Measurements from ENCODE around the gene PPP2R2C. TPM values are rescaled to one million over a fixed set of nuclear protein-coding genes. Genes with fewer than 3 reads are reported as not detected.

PPP2R2C gene
- polyA plus RNA-seq, 1 of the 3 experiments (the other 2 are of a cell fraction): 0.21 TPM

DNA sequence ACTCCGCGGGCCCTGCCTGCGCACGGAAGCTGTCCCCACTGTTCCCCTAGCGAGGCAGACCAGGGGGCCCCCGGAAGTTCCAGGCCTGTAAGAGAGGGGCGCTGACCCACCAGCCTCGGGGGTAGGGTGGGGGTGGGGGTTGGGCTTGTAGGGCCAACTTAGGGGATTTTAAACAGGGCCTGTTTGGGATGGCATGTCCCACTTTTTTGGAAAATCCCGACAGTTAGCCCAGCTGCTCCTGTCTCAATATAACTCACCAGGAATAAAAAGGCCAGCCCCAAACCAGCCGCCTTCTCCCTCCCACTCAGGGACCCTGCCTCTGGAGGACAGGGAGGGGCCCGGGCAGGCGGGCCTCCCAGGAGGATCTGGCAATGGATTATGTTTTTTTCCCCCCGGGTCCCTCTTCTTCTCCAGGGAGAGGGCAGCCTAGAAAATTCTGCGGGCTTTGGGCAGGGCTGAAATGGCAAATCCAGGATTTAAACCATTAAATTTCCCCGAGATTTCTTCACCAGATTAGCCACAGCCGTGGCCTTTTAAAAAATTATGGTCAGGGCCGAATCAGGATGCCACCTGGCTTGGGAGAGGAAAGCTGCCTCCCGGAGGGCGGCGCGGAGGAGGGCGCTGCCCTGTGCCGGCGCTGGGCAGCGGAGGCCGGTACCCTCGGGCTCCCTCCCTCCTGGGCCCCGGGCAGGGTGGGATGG, 957 bp downstream of the PPP2R2C start:
- CTCF ChIA-PET: interaction anchor here (1.0 to 1.3 kb wide), 2 partner anchors 20 to 76 kb away, joined by 3 to 4 read pairs; no protein-coding TSS in a partner anchor
- peak; percentile 74 for DNase-seq
- WGBS (ENCODE audit: low lambda C conversion rate): 1% methylated on average over 9 of the region's 28 CpGs

More for the DNA sequence above, 957 bp downstream of the PPP2R2C start:
- POLR2A ChIA-PET: no interaction called here
- H3K9me3 ChIP-seq: no peaks in the 10 kb centered on the region
- H3K4me1 ChIP-seq (ENCODE audit: control insufficient read depth in 1 of 2, insufficient read depth in 2 of 2, low read depth in 1 of 2, low read length in 1 of 2): peaks cover 0 to 7% of the 10 kb centered on the region in 2 experiments; a peak in 1 of 4 replicates
- no peaks in the 10 kb centered on the region for H3K9me2 ChIP-seq
- H3K27ac ChIP-seq (ENCODE audit: low read depth in 2 of 2, low read length in 1 of 2): no peak overlapping the region; a peak in 1 of 4 replicates
- H3K4me3 ChIP-seq (ENCODE audit: low read depth in 2 of 2, low read length in 1 of 2): peak overlapping the region in 1 of 2 experiments; percentile 49; a peak in 2 of 4 replicates
- H3K4me2 ChIP-seq: peak overlapping the region; percentile 71
- H4K20me1 ChIP-seq (ENCODE audit: insufficient read depth): no peaks in the 10 kb centered on the region
- no peak for TF ChIP-seq FOXJ3 (CRISPR knock-in tag; IDR thresholded peaks at IDR 0.05)
- no peak for TF ChIP-seq TCF12 (IDR thresholded peaks at IDR 0.05)
- TF ChIP-seq SIN3A (IDR thresholded peaks at IDR 0.05; ENCODE audit: borderline replicate concordance, low read depth, low read length): no peak
- TF ChIP-seq EZH2phosphoT487 (IDR thresholded peaks at IDR 0.05; ENCODE audit: borderline replicate concordance, low read depth): no peak
- TF ChIP-seq, protein P1, sequence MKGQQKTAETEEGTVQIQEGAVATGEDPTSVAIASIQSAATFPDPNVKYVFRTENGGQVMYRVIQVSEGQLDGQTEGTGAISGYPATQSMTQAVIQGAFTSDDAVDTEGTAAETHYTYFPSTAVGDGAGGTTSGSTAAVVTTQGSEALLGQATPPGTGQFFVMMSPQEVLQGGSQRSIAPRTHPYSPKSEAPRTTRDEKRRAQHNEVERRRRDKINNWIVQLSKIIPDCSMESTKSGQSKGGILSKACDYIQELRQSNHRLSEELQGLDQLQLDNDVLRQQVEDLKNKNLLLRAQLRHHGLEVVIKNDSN (IDR thresholded peaks at IDR 0.05; ENCODE audit: borderline replicate concordance, low read depth): no peak
- TF ChIP-seq, protein P2, sequence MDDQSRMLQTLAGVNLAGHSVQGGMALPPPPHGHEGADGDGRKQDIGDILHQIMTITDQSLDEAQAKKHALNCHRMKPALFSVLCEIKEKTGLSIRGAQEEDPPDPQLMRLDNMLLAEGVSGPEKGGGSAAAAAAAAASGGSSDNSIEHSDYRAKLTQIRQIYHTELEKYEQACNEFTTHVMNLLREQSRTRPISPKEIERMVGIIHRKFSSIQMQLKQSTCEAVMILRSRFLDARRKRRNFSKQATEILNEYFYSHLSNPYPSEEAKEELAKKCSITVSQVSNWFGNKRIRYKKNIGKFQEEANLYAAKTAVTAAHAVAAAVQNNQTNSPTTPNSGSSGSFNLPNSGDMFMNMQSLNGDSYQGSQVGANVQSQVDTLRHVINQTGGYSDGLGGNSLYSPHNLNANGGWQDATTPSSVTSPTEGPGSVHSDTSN (IDR thresholded peaks at IDR 0.05): no peak
- no peak for TF ChIP-seq RFX5 (IDR thresholded peaks at IDR 0.05; ENCODE audit: low read length)
- TF ChIP-seq YY1 (IDR thresholded peaks at IDR 0.05; ENCODE audit: low read depth): no peak
- TF ChIP-seq CHD2 (IDR thresholded peaks at IDR 0.05; ENCODE audit: low read length, partially characterized antibody): no peak
- no peak for TF ChIP-seq MXI1 (IDR thresholded peaks at IDR 0.05; ENCODE audit: low read depth, low read length)
- TF ChIP-seq, protein P3, sequence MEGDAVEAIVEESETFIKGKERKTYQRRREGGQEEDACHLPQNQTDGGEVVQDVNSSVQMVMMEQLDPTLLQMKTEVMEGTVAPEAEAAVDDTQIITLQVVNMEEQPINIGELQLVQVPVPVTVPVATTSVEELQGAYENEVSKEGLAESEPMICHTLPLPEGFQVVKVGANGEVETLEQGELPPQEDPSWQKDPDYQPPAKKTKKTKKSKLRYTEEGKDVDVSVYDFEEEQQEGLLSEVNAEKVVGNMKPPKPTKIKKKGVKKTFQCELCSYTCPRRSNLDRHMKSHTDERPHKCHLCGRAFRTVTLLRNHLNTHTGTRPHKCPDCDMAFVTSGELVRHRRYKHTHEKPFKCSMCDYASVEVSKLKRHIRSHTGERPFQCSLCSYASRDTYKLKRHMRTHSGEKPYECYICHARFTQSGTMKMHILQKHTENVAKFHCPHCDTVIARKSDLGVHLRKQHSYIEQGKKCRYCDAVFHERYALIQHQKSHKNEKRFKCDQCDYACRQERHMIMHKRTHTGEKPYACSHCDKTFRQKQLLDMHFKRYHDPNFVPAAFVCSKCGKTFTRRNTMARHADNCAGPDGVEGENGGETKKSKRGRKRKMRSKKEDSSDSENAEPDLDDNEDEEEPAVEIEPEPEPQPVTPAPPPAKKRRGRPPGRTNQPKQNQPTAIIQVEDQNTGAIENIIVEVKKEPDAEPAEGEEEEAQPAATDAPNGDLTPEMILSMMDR (IDR thresholded peaks at IDR 0.05): no peak
- TF ChIP-seq, protein P4, sequence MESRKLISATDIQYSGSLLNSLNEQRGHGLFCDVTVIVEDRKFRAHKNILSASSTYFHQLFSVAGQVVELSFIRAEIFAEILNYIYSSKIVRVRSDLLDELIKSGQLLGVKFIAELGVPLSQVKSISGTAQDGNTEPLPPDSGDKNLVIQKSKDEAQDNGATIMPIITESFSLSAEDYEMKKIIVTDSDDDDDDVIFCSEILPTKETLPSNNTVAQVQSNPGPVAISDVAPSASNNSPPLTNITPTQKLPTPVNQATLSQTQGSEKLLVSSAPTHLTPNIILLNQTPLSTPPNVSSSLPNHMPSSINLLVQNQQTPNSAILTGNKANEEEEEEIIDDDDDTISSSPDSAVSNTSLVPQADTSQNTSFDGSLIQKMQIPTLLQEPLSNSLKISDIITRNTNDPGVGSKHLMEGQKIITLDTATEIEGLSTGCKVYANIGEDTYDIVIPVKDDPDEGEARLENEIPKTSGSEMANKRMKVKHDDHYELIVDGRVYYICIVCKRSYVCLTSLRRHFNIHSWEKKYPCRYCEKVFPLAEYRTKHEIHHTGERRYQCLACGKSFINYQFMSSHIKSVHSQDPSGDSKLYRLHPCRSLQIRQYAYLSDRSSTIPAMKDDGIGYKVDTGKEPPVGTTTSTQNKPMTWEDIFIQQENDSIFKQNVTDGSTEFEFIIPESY (IDR thresholded peaks at IDR 0.05; ENCODE audit: borderline replicate concordance, low read depth): no peak
- TF ChIP-seq RXRA (IDR thresholded peaks at IDR 0.05; ENCODE audit: borderline replicate concordance, low read depth): no peak
- H3K9ac ChIP-seq: no peak overlapping the region
- H2AFZ ChIP-seq (ENCODE audit: low read depth): no peak overlapping the region
- H3K27me3 ChIP-seq (ENCODE audit: insufficient read depth): peaks cover 13% of the 10 kb centered on the region
- no peaks in the 10 kb centered on the region for H3K36me3 ChIP-seq (replicated peaks in 1 of 2; ENCODE audit: control insufficient read depth in 1 of 2, insufficient read depth in 2 of 2, low read length in 1 of 2)
- H3K79me2 ChIP-seq (ENCODE audit: insufficient read depth): no peaks in the 10 kb centered on the region
- H3F3A ChIP-seq (replicated peaks; ENCODE audit: insufficient read depth): no peaks in the 10 kb centered on the region

Measured in SK-N-SH (cell line).